IMR-90 (cell line): ENCODE results near the gene FOXO1. TPM values are rescaled to one million over a fixed set of nuclear protein-coding genes. Genes with fewer than 3 reads are reported as not detected.

Source experiments
- ATAC-seq: fragments of 200-7000 bp; cut with Tn5 transposase; 2 replicates; pipeline ENCODE4 v1.9.1; 2020; ENCODE audit warnings: low read depth, mild to moderate bottlenecking, moderate library complexity
- BruUV-seq: library from RNA; stranded (reverse); fragments of 400-500 nt; replicated peaks from 2 replicates; lab custom pipeline; 2021; lab: Mats Ljungman, UMichigan
- CTCF ChIA-PET: fragments of 300-600 bp; formaldehyde crosslinking; extraction: SDS; loops from one replicate; lab custom pipeline; 2021; ENCODE audit warnings: antibody characterized with exemption; lab: Yijun Ruan, JAX
- POLR2A ChIA-PET: fragments of 300-600 bp; sonication (Branson Sonifier 250); formaldehyde crosslinking; loops from one replicate; lab custom pipeline; 2022; ENCODE audit warnings: antibody characterized with exemption; ENCODE audit not compliant: unreplicated experiment; lab: Charles Lee
- DNase-seq: peaks from one replicate; pipeline ENCODE4 v3.0.0; 2013
- H2AFZ ChIP-seq: replicated peaks from 2 replicates; pipeline ENCODE3; 2013; ENCODE audit warnings: low read length, mild to moderate bottlenecking; ENCODE audit not compliant: poor library complexity
- H2AK5ac ChIP-seq: 2 replicates; pipeline ENCODE4 v1.6.1; 2013; ENCODE audit warnings: low read depth, low read length, inconsistent platforms
- H2AK9ac ChIP-seq: replicated peaks from 2 replicates; pipeline ENCODE3; 2013; ENCODE audit warnings: mild to moderate bottlenecking, low read depth, low read length, moderate library complexity; ENCODE audit not compliant: poor library complexity
- H2BK120ac ChIP-seq: 2 replicates; pipeline ENCODE4 v1.6.1; 2013; ENCODE audit warnings: low read depth, low read length, inconsistent platforms
- H2BK15ac ChIP-seq: 3 replicates; pipeline ENCODE4 v1.6.1; 2013; ENCODE audit warnings: low read depth, low read length, inconsistent platforms
- H2BK20ac ChIP-seq: 2 replicates; pipeline ENCODE4 v1.6.1; 2013; ENCODE audit warnings: low read depth, mild to moderate bottlenecking, inconsistent platforms, low read length, moderate library complexity
- H2BK5ac ChIP-seq: 2 replicates; pipeline ENCODE4 v1.6.1; 2013; ENCODE audit warnings: mild to moderate bottlenecking, low read depth, low read length, inconsistent platforms; ENCODE audit not compliant: poor library complexity, severe bottlenecking
- H3K14ac ChIP-seq: replicated peaks from 2 replicates; pipeline ENCODE4 v1.6.1; 2013; ENCODE audit warnings: low read depth, low read length, inconsistent platforms
- H3K18ac ChIP-seq: 2 replicates; pipeline ENCODE4 v1.6.1; 2013; ENCODE audit warnings: low read depth, low read length, control low read depth
- H3K23ac ChIP-seq: 2 replicates; pipeline ENCODE4 v1.6.1; 2013; ENCODE audit warnings: low read depth, low read length, inconsistent platforms
- H3K27ac ChIP-seq: 2 replicates; pipeline ENCODE4 v1.5.1; 2013; ENCODE audit warnings: mild to moderate bottlenecking, control low read depth, low read length; ENCODE audit not compliant: insufficient read depth
- H3K27me3 ChIP-seq: 2 replicates; pipeline ENCODE4 v1.6.1; 2013; ENCODE audit warnings: low read length; ENCODE audit not compliant: control insufficient read depth, insufficient read depth
- H3K36me3 ChIP-seq: 2 replicates; pipeline ENCODE4 v1.6.1; 2013; ENCODE audit warnings: low read length, mixed read lengths; ENCODE audit not compliant: control insufficient read depth, insufficient read depth
- H3K4ac ChIP-seq: 2 replicates; pipeline ENCODE4 v1.6.1; 2013; ENCODE audit warnings: low read depth, low read length, inconsistent platforms
- H3K4me1 ChIP-seq: 2 replicates; pipeline ENCODE4 v1.6.1; 2013; ENCODE audit warnings: low read length, mixed read lengths; ENCODE audit not compliant: control insufficient read depth, insufficient read depth
- H3K4me2 ChIP-seq: 2 replicates; pipeline ENCODE4 v1.6.1; 2013; ENCODE audit warnings: low read depth, mild to moderate bottlenecking, control low read depth, low read length, moderate library complexity
- H3K4me3 ChIP-seq: 2 replicates; pipeline ENCODE4 v1.5.1; 2013; ENCODE audit warnings: low read depth, mild to moderate bottlenecking, control low read depth, low read length, moderate library complexity; ENCODE audit not compliant: insufficient read depth
- H3K56ac ChIP-seq: 2 replicates; pipeline ENCODE4 v1.6.1; 2013; ENCODE audit warnings: low read length, inconsistent platforms; ENCODE audit not compliant: insufficient read depth; ENCODE audit errors: extremely low read depth
- H3K79me1 ChIP-seq, 2 experiments: 2 replicates each; pipeline ENCODE4 v1.6.1; 2013; ENCODE audit warnings: low read length in 2 of 2, inconsistent platforms in 1 of 2, low read depth in 1 of 2
- H3K9ac ChIP-seq: 2 replicates; pipeline ENCODE4 v1.6.1; 2013; ENCODE audit warnings: low read depth, low read length, control low read depth
- H3K9me1 ChIP-seq: 2 replicates; pipeline ENCODE4 v1.6.1; 2013; ENCODE audit warnings: low read length, inconsistent platforms; ENCODE audit not compliant: insufficient read depth
- H3K9me3 ChIP-seq: 2 replicates; pipeline ENCODE4 v1.6.1; 2013; ENCODE audit warnings: low read length; ENCODE audit not compliant: control insufficient read depth, insufficient read depth
- H4K20me1 ChIP-seq: 2 replicates; pipeline ENCODE4 v1.6.1; 2013; ENCODE audit warnings: low read length, inconsistent platforms; ENCODE audit not compliant: insufficient read depth
- H4K5ac ChIP-seq: 2 replicates; pipeline ENCODE4 v1.6.1; 2013; ENCODE audit warnings: mild to moderate bottlenecking, low read depth, low read length, control low read depth
- H4K8ac ChIP-seq, 2 experiments: 2 replicates each; pipeline ENCODE4 v1.6.1; 2013; ENCODE audit warnings: low read depth in 2 of 2, low read length in 2 of 2, control low read depth in 1 of 2, inconsistent platforms in 1 of 2
- H4K91ac ChIP-seq: 2 replicates; pipeline ENCODE4 v1.6.1; 2013; ENCODE audit warnings: low read depth, low read length, inconsistent platforms; ENCODE audit not compliant: insufficient read depth
- BHLHE40 ChIP-seq: fragments of 150-350 bp; IDR thresholded peaks from 2 replicates; pipeline ENCODE4 v1.6.1; 2016; ENCODE audit warnings: mild to moderate bottlenecking, low read depth, low read length
- CEBPB ChIP-seq: IDR thresholded peaks from 2 replicates; pipeline ENCODE4 v1.6.1; 2012; ENCODE audit warnings: low read depth, low read length, improper control_type of control experiment
- CHD1 ChIP-seq: IDR thresholded peaks from 2 replicates; pipeline ENCODE4 v1.6.1; 2012; ENCODE audit warnings: low read depth, low read length, improper control_type of control experiment
- CTCF ChIP-seq: conservative IDR thresholded peaks from 2 replicates; pipeline ENCODE4 v1.5.1; 2012; ENCODE audit warnings: mild to moderate bottlenecking, low read depth, low read length, improper control_type of control experiment
- FOS ChIP-seq: fragments of 150-350 bp; IDR thresholded peaks from 2 replicates; pipeline ENCODE4 v1.6.1; 2016; ENCODE audit warnings: low read depth, low read length
- MAFK ChIP-seq: IDR thresholded peaks from 2 replicates; pipeline ENCODE4 v1.6.1; 2012; ENCODE audit warnings: low read depth, low read length, improper control_type of control experiment
- MAZ ChIP-seq: IDR thresholded peaks from 2 replicates; pipeline ENCODE4 v1.6.1; 2012; ENCODE audit warnings: low read depth, mild to moderate bottlenecking, low read length, improper control_type of control experiment, moderate library complexity, borderline replicate concordance
- MXI1 ChIP-seq: IDR thresholded peaks from 2 replicates; pipeline ENCODE4 v1.6.1; 2012; ENCODE audit warnings: low read depth, mild to moderate bottlenecking, low read length, moderate library complexity, borderline replicate concordance
- NFE2L2 ChIP-seq: fragments of 150-350 bp; IDR thresholded peaks from 2 replicates; pipeline ENCODE4 v1.6.1; 2016; ENCODE audit warnings: low read depth, mild to moderate bottlenecking, low read length
- POLR2A ChIP-seq: IDR thresholded peaks from 2 replicates; pipeline ENCODE4 v1.6.1; 2012; ENCODE audit warnings: mild to moderate bottlenecking, low read depth, low read length
- RAD21 ChIP-seq: IDR thresholded peaks from 2 replicates; pipeline ENCODE4 v1.6.1; 2012; ENCODE audit warnings: low read length, improper control_type of control experiment
- RCOR1 ChIP-seq: IDR thresholded peaks from 2 replicates; pipeline ENCODE4 v1.6.1; 2012; ENCODE audit warnings: mild to moderate bottlenecking, low read length, improper control_type of control experiment; ENCODE audit not compliant: insufficient replicate concordance
- RFX5 ChIP-seq: IDR thresholded peaks from 2 replicates; pipeline ENCODE4 v1.8.0; 2012; ENCODE audit warnings: low read depth, mild to moderate bottlenecking, low read length, moderate library complexity
- SMC3 ChIP-seq: fragments of 150-350 bp; IDR thresholded peaks from 2 replicates; pipeline ENCODE4 v1.6.1; 2016; ENCODE audit warnings: low read depth, mild to moderate bottlenecking, antibody characterized with exemption, low read length, moderate library complexity
- WGBS, 2 experiments: methylation state at CpG; one replicate each; pipeline versions ENCODE4 v1.1.5 to v1.1.7; 2013; ENCODE audit warnings: missing lambda C conversion rate in 2 of 2; ENCODE audit not compliant: insufficient read length in 1 of 2; ENCODE audit errors: extremely low coverage in 2 of 2; 5-methylcytosine and 5-hydroxymethylcytosine counted together
- dilution Hi-C: fragments of 300-500 bp; cut with HindIII; formaldehyde crosslinking; loops from one replicate; pipeline ENCODE4 v1.14.3; 2018; ENCODE audit warnings: low sequenced_read_pairs; ENCODE audit not compliant: unreplicated experiment
- in situ Hi-C: fragments of 300-500 bp; cut with MboI; formaldehyde crosslinking; loops from 3 replicates; pipeline ENCODE4 v1.14.3; 2019; ENCODE audit warnings: low sequenced_read_pairs, inconsistent platforms, mixed read lengths
- intact Hi-C: fragments of 100-400 bp; cut with micrococcal nuclease; formaldehyde crosslinking; loops from 2 replicates; pipeline ENCODE4 v1.10.0; 2022
- polyA plus RNA-seq, 3 experiments: library from polyadenylated mRNA; depleted of rRNA; stranded (reverse); fragments of >200 nt; gene quantifications; 2 replicates each; pipeline ENCODE4 v1.2.3, GENCODE V29; 2012; ENCODE audit warnings: low replicate concordance in 1 of 3
- total RNA-seq: library from RNA; depleted of rRNA; stranded (reverse); fragments of >200 nt; gene quantifications from 2 replicates; pipeline ENCODE4 v1.2.3, GENCODE V29; 2012
- TF ChIP-seq, protein P1 (sequence below): fragments of 150-350 bp; IDR thresholded peaks from 2 replicates; pipeline ENCODE4 v1.6.1; 2017; ENCODE audit warnings: mild to moderate bottlenecking, antibody characterized with exemption, low read length, low read depth
- TF ChIP-seq, protein P2 (sequence below): fragments of 150-350 bp; IDR thresholded peaks from 2 replicates; pipeline ENCODE4 v1.6.1; 2016; ENCODE audit warnings: low read depth, mild to moderate bottlenecking, low read length, moderate library complexity, borderline replicate concordance

Gene FOXO1
- total and polyA plus RNA-seq, 2 of the 4 experiments (the other 2 are of a cell fraction) = 0.12 to 0.18 TPM

- H2AK9ac ChIP-seq = peak overlapping the region; percentile 65
- no peaks in the 10 kb centered on the region for H3K9me1 ChIP-seq
- H3K23ac ChIP-seq = no peak overlapping the region
- no peak overlapping the region for H4K91ac ChIP-seq
- no peak overlapping the region for H3K56ac ChIP-seq
- no peaks in the 10 kb centered on the region; the same call in 1 of the 2 replicates for H3K27me3 ChIP-seq
- no peaks in the 10 kb centered on the region for H3K36me3 ChIP-seq
- H2BK5ac ChIP-seq = no peak overlapping the region
- H2AK5ac ChIP-seq = no peak overlapping the region
- no peaks in the 10 kb centered on the region for H3K9me3 ChIP-seq
- no peak overlapping the region for H2AFZ ChIP-seq
- TF ChIP-seq RFX5 = no peak
- TF ChIP-seq, protein P1, sequence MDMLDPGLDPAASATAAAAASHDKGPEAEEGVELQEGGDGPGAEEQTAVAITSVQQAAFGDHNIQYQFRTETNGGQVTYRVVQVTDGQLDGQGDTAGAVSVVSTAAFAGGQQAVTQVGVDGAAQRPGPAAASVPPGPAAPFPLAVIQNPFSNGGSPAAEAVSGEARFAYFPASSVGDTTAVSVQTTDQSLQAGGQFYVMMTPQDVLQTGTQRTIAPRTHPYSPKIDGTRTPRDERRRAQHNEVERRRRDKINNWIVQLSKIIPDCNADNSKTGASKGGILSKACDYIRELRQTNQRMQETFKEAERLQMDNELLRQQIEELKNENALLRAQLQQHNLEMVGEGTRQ = no peak
- TF ChIP-seq RCOR1 = no peak
- no peak for TF ChIP-seq MAFK
- TF ChIP-seq FOS = no peak
- TF ChIP-seq RAD21 = no peak
- no peak for TF ChIP-seq NFE2L2
- TF ChIP-seq, protein P2, sequence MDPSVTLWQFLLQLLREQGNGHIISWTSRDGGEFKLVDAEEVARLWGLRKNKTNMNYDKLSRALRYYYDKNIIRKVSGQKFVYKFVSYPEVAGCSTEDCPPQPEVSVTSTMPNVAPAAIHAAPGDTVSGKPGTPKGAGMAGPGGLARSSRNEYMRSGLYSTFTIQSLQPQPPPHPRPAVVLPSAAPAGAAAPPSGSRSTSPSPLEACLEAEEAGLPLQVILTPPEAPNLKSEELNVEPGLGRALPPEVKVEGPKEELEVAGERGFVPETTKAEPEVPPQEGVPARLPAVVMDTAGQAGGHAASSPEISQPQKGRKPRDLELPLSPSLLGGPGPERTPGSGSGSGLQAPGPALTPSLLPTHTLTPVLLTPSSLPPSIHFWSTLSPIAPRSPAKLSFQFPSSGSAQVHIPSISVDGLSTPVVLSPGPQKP = no peak
- no peak for TF ChIP-seq POLR2A
- no peak for TF ChIP-seq CHD1
- no peak for TF ChIP-seq CTCF
- TF ChIP-seq MAZ = no peak
- no peak for TF ChIP-seq SMC3
- no peak for TF ChIP-seq BHLHE40
- TF ChIP-seq MXI1 = no peak
- TF ChIP-seq CEBPB = no peak
- H3K4me1 ChIP-seq = no peaks in the 10 kb centered on the region
- no TSS peak for BruUV-seq
- no peak overlapping the region for H3K9ac ChIP-seq
- intact Hi-C loops (no loop called here), dilution Hi-C loops (no loop called here), in situ Hi-C loops (no loop called here)
- no peaks in the 10 kb centered on the region for H3K79me1 ChIP-seq
- H4K5ac ChIP-seq = no peak overlapping the region
- CTCF ChIA-PET = no interaction called here
- no CpG with 5 or more reads among the region's 7 CpGs for WGBS, 2 experiments
- H3K18ac ChIP-seq = no peak overlapping the region
- H3K4me3 ChIP-seq = no peak overlapping the region
- H2BK15ac ChIP-seq = no peak overlapping the region
- H2BK20ac ChIP-seq = no peak overlapping the region
- H3K4me2 ChIP-seq = no peak overlapping the region
- POLR2A ChIA-PET = no interaction called here
- H4K20me1 ChIP-seq = no peaks in the 10 kb centered on the region
- H3K14ac ChIP-seq = no peak overlapping the region
- no peak for ATAC-seq
- H3K4ac ChIP-seq = no peak overlapping the region
- no peak overlapping the region for H4K8ac ChIP-seq
- H3K27ac ChIP-seq = no peak overlapping the region
- H2BK120ac ChIP-seq = no peak overlapping the region
- no peak for DNase-seq
Measured at GRCh38 chr13:40611635-40612034, 54.8 kb downstream of the FOXO1 start.
